Lung (tissue), 12 donors: ENCODE measurements around the gene L3HYPDH. TPM values are rescaled to one million over a fixed set of nuclear protein-coding genes. Genes with fewer than 3 reads are reported as not detected.

Experiments
- ATAC-seq: fragments of 200-7000 bp; cut with Tn5 transposase; one replicate; pipeline ENCODE4 v1.9.1; 2020; ENCODE audit warnings: moderate number of reproducible peaks; ENCODE audit not compliant: insufficient read depth, low FRiP score
- DNase-seq, 3 donors: peaks; one replicate each; pipeline ENCODE4 v3.0.0-alpha.2; 2013 to 2017
- H3K27ac ChIP-seq, 2 donors: one replicate each; pipeline ENCODE4 v1.5.1; 2013; ENCODE audit warnings: mild to moderate bottlenecking in 2 of 2, moderate library complexity in 2 of 2, control low read depth in 1 of 2, inconsistent platforms in 1 of 2, low read depth in 1 of 2, low read length in 1 of 2
- H3K27me3 ChIP-seq, 3 donors: one replicate each; pipeline ENCODE4 v1.5.1; 2013; ENCODE audit warnings: low read length in 2 of 3; ENCODE audit not compliant: control insufficient read depth in 3 of 3, insufficient read depth in 3 of 3
- H3K36me3 ChIP-seq, 4 donors: one replicate each; pipeline ENCODE4 v1.5.1; 2013; ENCODE audit warnings: low read length in 4 of 4, mild to moderate bottlenecking in 1 of 4, moderate library complexity in 1 of 4; ENCODE audit not compliant: control insufficient read depth in 4 of 4, insufficient read depth in 4 of 4
- H3K4me1 ChIP-seq, 5 donors: one replicate each; pipeline ENCODE4 v1.5.1; 2013; ENCODE audit warnings: low read length in 5 of 5, mild to moderate bottlenecking in 2 of 5, moderate library complexity in 1 of 5; ENCODE audit not compliant: control insufficient read depth in 5 of 5, insufficient read depth in 5 of 5
- H3K4me3 ChIP-seq: one replicate; pipeline ENCODE4 v1.5.1; 2013; ENCODE audit warnings: mild to moderate bottlenecking, control low read depth, moderate library complexity
- H3K9ac ChIP-seq, 2 donors: one replicate each; pipeline ENCODE4 v1.5.1; 2013; ENCODE audit warnings: low read length in 2 of 2, control low read depth in 1 of 2; ENCODE audit not compliant: insufficient read depth in 1 of 2
- H3K9me3 ChIP-seq, 4 donors: one replicate each; pipeline ENCODE4 v1.5.1; 2013; ENCODE audit warnings: low read length in 3 of 4, mild to moderate bottlenecking in 1 of 4, moderate library complexity in 1 of 4; ENCODE audit not compliant: control insufficient read depth in 4 of 4, insufficient read depth in 3 of 4
- CTCF ChIP-seq: IDR thresholded peaks from 2 replicates; pipeline ENCODE4 v1.5.1; 2012; ENCODE audit warnings: mild to moderate bottlenecking; ENCODE audit errors: control extremely low read depth, extremely low read depth
- WGBS, 2 donors: extraction: QIAGEN DNeasy Blood & Tissue Kit; methylation state at CpG; one replicate each; pipeline ENCODE4 v1.1.7; 2013; 5-methylcytosine and 5-hydroxymethylcytosine counted together
- polyA plus RNA-seq, 2 donors: library from polyadenylated mRNA; stranded (reverse); fragments of 200-250 nt; gene quantifications; one replicate each; pipeline ENCODE4 v1.2.1, GENCODE V29; 2013
- total RNA-seq, 2 donors: library from RNA; depleted of rRNA in 1 of 2; stranded (reverse); fragments of >200 nt in 1 of 2; gene quantifications; one replicate each; pipeline ENCODE4 v1.2.1, GENCODE V29; 2014 to 2021
- donor health status: control.
- donor health status: control.
- donor health status: Bipolar disorder and iron deficiency.
- donor health status: healthy.
- donor health status: DM: yes; HTN: yes; CAD: no.

Gene L3HYPDH
- total and polyA plus RNA-seq, 4 donors, result 17.1 to 32.8 (median 25.0) TPM

GRCh38 chr14:59484639-59485175 is 499 bp upstream of the L3HYPDH start:
- DNase-seq (no peak), ATAC-seq (peak; percentile 49)
- no peaks in the 10 kb centered on the region for H3K9me3 ChIP-seq
- peaks cover 7 to 39% (median 19%) of the 10 kb centered on the region in 5 donors for H3K4me1 ChIP-seq
- peak overlapping the region; percentile 84 to 98 for H3K9ac ChIP-seq
- H3K4me3 ChIP-seq, result peak overlapping the region; percentile 93
- H3K27ac ChIP-seq, result peak overlapping the region; percentile 95 to 99
- WGBS, 2 donors, result 0% methylated on average over 32 of the region's 32 CpGs
- peaks cover 2 to 28% (median 15%) of the 10 kb centered on the region in 4 donors for H3K36me3 ChIP-seq
- H3K27me3 ChIP-seq, result no peaks in the 10 kb centered on the region
- no peak for TF ChIP-seq CTCF

GRCh38 chr14:59483363-59483762 is 845 bp downstream of the L3HYPDH start:
- DNase-seq (peak in 1 of 3 donors; percentile 38), ATAC-seq (no peak)
- Histone ChIP-seq H3K4me1 (peaks cover 7 to 39% (median 19%) of the 10 kb centered on the region in 5 donors), H3K9me3 (no peaks in the 10 kb centered on the region), H3K9ac (peak overlapping the region; percentile 37 to 83), H3K36me3 (peaks cover 0 to 15% (median 11%) of the 10 kb centered on the region in 4 donors), H3K27me3 (no peaks in the 10 kb centered on the region), H3K27ac (peak overlapping the region; percentile 95 to 99), H3K4me3 (peak overlapping the region; percentile 93)
- TF ChIP-seq CTCF, result no peak
- WGBS, 2 donors, result 5% methylated on average over 16 of the region's 16 CpGs

- no peak overlapping the region for H3K4me3 ChIP-seq
- ATAC-seq (no peak), DNase-seq (peak in 2 of 3 donors; percentile 29 to 31)
- peaks cover 0 to 10% (median 9%) of the 10 kb centered on the region in 4 donors for H3K36me3 ChIP-seq
- no peaks in the 10 kb centered on the region for H3K9me3 ChIP-seq
- H3K4me1 ChIP-seq, result peaks cover 7 to 39% (median 19%) of the 10 kb centered on the region in 5 donors
- WGBS, 2 donors, result 55 to 64% methylated on average over 6 of the region's 6 CpGs
- H3K27ac ChIP-seq, result peak overlapping the region; percentile 80 to 95
- H3K9ac ChIP-seq, result peak overlapping the region; percentile 6 to 83
- H3K27me3 ChIP-seq, result no peaks in the 10 kb centered on the region
- no peak for TF ChIP-seq CTCF
These were observed 1.5 kb downstream of the L3HYPDH start for GRCh38 chr14:59482541-59483331.
